DMS79 treated with DMSO at 0.1 percent for 48 hours (cell line): ENCODE measurements around the gene TNK1.
A peak's percentile ranks its signal among the peaks of the same experiment; 100 is the strongest.

Experiments
- DNase-seq: peaks from one replicate; lab custom pipeline; 2025; lab: John Stamatoyannopoulos, UW

The TNK1 gene

GRCh38 chr17:7392696-7393612 lies 12.1 kb downstream of the TNK1 start:
- DNase-seq = no peak

DNA sequence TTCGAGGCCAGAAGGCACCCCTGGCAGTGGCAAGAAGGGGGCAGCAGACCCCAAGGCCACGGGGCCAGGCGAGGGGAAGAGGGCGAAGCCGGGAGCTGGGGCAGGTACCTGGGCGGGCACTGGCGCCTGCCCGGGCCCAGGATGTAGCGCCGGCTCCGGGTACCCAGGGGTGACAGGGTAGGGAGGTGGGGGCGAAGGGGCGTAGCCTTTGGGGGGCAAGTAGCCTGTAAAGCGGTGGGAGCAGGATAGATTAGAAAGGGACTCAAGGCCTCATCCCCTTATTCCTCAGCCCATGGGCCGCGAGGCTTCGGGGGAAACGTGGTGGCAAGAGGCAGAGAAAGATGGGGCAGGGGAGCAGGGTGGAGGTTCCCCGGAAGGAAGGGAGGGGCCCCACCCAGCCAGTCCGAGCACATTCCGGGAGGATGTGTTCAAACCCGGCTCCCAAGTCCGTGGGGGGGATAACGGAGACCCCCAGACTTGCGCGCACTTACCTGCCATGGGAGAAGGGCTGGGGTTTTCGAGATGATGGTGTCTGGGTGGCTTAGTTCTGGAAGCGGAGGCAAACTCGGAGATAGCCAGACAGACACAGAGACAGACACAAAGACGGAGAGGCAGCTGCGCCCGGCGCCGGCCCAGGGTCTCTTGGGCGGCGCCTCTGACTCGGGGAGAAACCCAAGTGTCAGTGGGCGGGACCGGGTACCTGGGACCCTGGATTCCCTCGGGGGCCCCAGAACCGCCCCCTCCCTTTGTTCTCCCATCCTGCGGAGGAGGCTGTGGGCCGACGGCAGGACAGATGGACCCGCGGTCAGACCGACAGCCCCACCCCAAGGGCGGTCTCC lies 12.9 kb downstream of the TNK1 start:
- peak; percentile 81 for DNase-seq

DNA sequence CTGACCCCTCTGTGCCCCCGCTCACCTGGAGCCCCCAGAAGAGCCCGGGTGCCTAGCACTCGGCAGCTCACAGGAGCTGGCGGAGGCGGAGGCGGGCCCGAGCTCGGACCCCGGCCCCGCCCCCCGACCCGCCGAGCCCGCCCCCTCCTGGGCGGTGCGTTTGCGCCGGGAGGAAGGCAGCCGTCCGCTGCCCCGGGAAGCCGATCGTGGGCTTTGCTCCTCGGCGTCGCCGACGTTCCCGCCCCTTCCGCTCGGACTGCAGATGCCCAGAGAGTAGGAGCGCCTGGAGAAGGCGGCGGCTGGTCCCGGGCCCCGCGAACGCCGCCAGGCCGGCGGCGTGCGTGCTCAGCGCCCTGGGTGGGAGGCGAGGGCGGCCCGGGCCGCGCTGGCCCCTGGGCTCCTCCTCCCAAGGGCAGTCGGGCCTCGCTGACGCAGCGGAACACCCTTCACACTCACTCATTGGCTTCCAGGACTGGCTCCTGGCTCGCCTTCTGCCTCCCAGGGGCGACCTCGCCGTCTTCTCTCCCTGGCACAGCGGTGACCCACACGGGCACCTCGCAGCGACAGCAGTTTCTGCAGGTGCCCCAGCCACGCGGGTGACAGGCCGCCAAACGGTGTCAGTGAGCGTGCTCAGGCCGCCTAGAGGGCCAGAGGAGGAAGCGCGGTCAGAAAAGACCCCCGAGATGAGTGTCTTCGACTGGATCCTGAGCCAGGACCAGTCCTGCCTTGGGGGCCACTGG lies 13.7 kb downstream of the TNK1 start, which contains the start of gene PLSCR3:
TSS of gene PLSCR3 (minus strand) at position 74 of the 740 bp plus-strand sequence. CDS start 415 bp downstream, outside the sequence.
- DNase-seq = peak; percentile 81

- no peak for DNase-seq
These were observed 15.3 kb downstream of the TNK1 start for GRCh38 chr17:7396147-7396546.

GRCh38 chr17:7398612-7399011 lies 17.7 kb downstream of the TNK1 start:
- no peak for DNase-seq

DNA sequence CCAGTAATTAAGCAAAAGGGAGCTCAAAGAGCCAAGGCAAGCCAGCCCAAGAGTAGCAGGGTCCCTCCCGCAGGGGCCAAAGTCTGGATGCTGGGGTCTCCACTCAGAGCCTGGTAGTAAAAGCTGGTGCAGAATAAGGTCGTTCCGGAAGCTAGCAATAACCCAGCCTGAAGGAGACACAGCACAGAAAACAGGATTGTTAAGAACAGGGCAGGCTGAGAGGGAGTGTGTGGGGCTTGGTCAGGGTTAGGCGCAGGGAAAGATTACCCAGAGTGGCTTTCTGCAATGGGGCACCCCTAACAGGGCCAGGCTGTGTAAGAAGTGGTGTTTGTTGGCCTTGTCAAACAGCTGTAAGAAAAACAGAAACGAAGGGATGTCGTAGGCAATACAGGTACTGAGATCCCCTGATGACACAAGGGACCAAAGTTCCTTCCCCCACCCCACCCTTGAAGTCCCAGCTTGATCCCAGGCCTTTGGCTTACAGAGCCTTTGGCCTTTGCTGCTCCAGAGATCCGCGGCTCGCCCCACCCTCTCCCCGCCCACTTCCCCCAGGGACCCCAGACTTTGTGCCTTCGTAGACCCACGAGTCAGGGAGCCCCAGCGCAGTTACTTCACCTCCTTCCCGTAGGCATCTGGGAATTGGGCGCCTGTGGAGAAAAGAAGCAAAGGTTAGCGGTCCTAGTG lies 22.3 kb downstream of the TNK1 start:
- peak; percentile 61 for DNase-seq

DNA sequence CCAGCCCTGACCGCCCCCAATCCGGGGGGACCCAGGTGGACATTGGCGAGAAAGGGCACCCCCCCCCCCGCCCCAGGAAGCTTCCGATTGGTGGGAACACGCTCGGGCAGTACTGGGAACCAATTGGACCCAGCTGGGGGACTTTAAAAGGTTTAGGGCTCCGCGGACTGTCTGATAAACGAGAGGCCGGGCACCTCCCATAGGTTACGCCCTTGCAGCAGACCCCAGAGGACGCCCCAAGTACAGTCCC lies 22.8 kb downstream of the TNK1 start:
- peak; percentile 61 for DNase-seq

- peak; percentile 96 for DNase-seq
These were observed 23.3 kb downstream of the TNK1 start, which contains the start of gene TMEM256 for GRCh38 chr17:7403977-7404736. TMEM256 (minus strand) TSS chr17:7404097; CDS start chr17:7404084, 13 bp downstream.

GRCh38 chr17:7404737-7405349 lies 24.0 kb downstream of the TNK1 start:
- no peak for DNase-seq

DNA sequence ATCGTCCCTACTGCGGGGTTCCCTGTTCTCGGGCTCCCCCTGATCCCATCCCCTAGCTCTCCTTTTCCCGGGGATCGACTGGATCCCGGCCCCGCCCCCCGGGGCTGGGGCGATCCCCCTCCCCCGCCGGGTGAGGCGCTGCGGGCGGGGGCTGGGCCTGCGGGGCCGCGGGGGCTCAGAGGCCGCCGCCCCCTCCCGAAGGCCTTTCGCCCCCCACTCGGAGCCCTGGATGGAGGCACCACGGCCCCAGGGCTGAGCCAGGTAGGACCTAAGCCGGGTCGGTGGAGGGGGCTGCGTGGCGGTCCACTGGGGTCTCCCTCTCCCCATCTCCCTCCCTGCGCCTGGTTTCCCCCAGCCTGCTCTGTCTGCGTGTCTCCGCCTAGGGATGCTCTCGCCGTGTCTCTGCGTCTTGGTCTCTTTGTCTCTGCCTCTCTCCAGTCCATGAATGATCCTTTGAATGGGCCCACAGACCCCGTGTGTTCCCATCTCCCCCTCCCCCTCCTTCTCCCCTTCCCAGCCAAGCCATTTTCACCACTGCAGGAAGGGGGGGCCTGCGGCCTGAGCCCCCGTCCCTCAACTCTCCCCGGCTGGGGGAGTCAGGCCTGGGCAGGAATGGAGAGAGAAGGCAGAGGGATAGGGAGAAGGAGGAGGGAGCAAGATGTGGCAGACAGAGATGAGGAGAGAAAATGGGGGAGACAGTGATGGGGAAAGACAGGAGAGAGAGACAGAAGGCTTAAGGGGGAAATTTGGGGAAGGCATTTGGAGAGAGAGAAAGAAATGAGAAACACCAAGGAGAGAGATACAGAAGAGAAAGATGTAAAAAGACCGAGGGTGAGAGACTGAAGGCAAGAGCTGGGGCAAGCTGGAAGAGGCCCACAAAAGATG lies 24.7 kb downstream of the TNK1 start:
- no peak for DNase-seq

GRCh38 chr17:7406235-7406825 lies 25.4 kb downstream of the TNK1 start:
- no peak for DNase-seq

DNA sequence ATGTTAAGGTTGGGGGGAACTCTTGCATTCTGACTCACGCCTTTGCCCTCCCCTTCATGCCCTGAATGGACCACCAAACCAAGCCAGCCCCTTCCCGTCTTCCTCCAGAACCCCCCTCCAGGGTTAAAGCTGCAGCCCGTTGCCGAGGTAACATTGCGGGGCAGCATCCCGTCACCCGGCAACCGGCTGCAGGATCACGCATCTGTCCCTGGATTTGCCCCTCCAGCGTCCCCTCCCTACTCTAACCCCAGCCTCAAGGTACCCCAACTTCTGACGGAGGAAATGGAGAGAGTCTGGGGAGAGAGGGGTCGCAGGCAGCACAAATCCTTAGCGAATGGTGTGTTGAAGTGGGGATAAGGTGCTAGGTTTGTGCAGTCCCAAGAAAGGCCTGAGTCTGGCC lies 26.2 kb downstream of the TNK1 start:
- no peak for DNase-seq

DNA sequence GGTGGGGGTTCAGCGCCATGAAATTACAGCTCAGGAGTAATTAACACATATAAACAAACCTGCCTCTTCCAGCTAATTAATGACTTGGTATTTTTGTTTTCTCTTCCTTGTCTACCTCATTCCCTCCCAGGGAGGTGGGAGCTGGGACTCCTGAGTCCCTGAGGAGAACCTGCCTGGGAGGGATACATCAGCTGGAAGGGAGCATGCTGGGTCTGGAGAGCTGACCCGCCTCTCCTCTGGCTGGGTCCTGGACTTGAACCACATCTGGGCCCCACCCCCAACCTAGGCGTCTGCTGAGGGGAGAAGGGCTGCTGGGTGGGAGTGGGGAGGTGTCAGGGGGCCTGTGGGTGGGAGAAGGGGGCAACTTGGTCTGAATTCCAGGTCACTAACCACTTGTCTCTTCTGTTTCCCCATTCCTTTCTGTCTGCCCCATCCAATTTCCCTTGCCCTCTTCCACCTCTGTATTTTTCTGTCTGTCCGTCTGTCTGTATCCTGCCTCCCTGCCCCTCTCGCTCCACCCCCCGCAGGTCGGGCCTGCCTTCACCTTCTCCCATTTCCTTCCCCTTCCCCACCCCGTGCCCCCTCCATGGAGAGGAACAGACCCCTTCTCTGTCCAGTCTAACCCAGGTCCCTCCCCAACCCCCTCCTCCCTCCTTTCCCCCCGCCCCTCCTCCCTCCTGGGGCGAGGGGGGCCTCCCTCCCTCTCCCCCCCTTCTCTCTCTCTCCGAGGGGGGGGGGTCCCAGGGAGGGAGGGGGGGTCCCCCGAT lies 26.8 kb downstream of the TNK1 start, which contains the start of gene NLGN2:
TSS of gene NLGN2 (plus strand) at position 361 of the 767 bp plus-strand sequence. CDS start 411 bp downstream, outside the sequence.
- DNase-seq = no peak

DNA sequence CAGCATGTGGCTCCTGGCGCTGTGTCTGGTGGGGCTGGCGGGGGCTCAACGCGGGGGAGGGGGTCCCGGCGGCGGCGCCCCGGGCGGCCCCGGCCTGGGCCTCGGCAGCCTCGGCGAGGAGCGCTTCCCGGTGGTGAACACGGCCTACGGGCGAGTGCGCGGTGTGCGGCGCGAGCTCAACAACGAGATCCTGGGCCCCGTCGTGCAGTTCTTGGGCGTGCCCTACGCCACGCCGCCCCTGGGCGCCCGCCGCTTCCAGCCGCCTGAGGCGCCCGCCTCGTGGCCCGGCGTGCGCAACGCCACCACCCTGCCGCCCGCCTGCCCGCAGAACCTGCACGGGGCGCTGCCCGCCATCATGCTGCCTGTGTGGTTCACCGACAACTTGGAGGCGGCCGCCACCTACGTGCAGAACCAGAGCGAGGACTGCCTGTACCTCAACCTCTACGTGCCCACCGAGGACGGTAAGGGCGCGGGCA lies 27.4 kb downstream of the TNK1 start:
- DNase-seq = no peak

- no peak for DNase-seq
These were observed 28.0 kb downstream of the TNK1 start for GRCh38 chr17:7408863-7409262.

DNA sequence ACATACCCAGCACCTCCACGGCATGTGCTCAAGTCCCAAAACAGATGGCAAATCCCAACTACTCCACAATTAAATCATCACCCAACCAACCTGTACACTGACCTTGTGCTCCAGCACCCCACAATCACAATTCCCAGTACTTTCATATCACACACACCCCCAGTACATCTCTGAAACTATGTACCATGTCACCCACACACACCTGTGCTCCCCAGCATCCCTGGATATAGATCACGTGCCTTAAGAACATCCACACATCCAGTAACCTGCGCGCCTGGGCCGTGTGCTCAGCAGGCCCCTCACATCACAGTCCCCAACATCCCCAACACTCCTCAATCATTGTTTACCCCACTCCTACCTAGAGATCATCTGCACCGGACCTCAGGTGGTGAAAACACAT lies 28.8 kb downstream of the TNK1 start:
- DNase-seq = no peak

GRCh38 chr17:7410634-7411426 lies 29.9 kb downstream of the TNK1 start:
- DNase-seq = no peak
